Fibroblast of skin of right quadriceps (primary cell): ENCODE measurements around the gene DHTKD1.
A peak's percentile ranks its signal among the peaks of the same experiment; 100 is the strongest.
"Not testable (repeated sequence)": the region's sequence is repeated elsewhere in the genome, so short reads cannot be mapped to it uniquely, and the experiment has no call there.

Experiments used
- DNase-seq: peaks from one replicate; pipeline ENCODE4 v3.0.0-alpha.2; 2013

DHTKD1 gene

DNA sequence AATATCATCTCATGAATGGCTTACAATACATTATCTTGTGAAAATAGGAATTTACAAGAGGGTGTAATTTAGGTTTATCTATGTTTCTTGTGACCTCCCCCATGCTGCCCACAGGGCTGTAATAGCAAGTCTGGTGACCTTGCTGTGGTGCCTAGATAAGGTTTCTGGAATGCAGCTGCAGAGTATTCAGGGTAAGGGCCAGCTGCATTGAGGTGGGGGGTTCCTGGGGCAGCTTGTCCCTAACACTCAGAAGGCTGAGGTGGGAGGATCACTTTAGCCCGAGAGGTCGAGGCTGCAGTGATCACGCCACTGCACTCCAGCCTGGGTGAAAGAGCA is 5.3 kb upstream of the DHTKD1 start:
- no peak for DNase-seq

DNA sequence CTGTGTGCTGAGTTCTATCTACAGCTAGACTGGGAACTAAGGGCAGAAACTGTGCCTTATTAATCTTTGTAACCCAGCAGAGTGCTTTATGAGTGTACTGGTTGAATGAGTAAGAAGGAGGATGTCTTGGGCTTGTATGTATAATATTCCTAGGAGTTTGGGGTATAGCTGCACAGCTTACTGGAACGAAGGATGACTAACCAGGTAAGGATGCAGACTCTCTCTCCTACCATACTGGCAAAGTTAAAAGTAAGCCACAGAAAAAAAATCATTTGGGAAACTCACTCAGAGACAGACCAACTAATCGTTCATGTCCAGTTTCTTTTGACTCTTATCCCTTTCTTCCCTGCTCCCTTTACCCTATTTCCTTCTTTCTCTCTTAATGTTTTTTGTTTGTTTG is 1.4 kb upstream of the DHTKD1 start:
- peak; percentile 81 for DNase-seq

- not testable (repeated sequence) for DNase-seq
These were observed 2.7 kb downstream of the DHTKD1 start for GRCh38 chr10:12071441-12071840.

DNA sequence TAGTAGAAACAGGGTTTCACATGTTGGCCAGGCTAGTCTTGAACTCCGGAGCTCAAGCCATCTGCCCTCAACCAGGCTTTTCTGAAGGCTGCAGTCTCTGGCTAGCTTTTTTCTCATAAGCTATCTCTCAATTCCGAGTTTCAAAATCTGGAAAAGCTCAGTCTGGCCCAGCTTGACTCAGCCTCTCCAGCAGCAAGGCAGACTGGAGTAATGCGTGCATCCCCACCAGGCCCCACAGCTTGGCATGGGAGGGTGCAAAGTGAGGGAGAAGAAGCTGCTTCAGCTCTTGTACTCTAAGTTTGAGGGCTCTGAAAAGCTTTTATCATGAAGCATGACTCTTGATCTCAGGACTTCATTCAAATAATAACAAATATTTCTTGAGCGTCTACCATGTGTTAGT is 4.8 kb downstream of the DHTKD1 start:
- DNase-seq, result no peak

GRCh38 chr10:12077580-12078180 is 8.9 kb downstream of the DHTKD1 start:
- no peak for DNase-seq

GRCh38 chr10:12081470-12081869 is 12.7 kb downstream of the DHTKD1 start:
- no peak for DNase-seq

DNA sequence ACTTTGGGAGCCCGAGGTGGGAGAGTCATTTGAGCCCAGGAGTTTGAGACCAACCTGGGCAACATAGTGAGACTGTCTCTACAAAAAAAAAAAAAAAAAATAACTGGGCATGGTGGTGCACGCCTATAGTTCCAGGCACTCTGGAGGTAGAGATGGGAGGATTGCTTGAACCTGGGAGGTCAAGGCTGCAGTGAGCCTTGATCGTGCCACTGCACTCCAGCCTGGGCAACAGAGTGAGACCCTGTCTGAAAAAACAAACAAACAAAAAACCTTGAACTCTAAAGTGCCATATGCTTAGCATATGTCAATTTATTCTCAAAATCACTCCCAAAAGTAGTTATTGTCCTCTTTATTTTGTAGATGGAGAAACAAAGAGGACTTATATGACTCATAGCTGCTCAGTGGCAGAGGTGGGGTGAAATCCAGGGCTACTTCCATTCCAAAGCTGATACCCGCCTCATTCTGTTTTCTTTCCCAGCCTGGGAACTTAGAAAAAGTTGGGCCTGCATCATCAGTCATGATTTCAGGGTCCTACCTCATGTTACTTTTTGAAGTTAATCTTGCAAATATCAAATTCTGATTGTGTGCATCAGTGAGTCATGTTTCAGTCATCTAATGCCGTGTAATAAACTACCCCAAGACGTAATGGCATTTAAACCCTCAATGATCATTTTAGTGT is 13.3 kb downstream of the DHTKD1 start:
- DNase-seq, result peak; percentile 64

DNA sequence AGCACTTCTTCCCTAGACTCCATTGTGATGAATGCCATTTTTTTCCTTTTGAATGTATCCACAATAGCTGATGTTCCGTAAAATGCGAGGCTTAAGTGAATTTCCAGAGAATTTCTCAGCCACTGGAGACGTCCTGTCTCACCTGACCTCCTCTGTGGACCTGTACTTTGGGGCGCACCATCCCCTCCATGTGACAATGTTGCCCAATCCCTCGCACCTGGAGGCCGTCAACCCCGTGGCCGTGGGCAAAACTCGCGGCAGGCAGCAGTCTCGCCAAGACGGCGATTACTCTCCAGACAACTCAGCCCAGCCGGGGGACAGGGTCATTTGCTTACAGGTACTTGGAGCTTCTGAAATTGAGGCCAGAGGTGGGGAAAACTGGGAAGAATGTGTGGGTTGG is 20.2 kb downstream of the DHTKD1 start:
- no peak for DNase-seq

DNA sequence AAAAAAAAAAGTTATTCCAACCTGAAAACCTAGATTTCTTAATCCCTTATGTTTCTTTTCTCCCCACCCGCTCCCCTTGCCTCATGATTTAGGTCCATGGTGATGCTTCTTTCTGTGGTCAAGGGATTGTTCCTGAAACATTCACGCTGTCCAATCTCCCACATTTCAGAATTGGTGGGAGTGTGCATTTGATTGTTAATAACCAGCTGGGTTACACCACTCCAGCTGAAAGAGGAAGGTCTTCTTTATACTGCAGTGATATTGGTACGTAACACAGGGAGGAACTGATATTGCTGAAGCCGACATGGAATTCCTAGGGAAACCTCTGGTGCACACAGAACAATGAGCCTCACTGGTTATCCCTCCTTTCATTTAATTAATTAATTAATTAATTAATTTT is 22.7 kb downstream of the DHTKD1 start:
- no peak for DNase-seq

- not testable (repeated sequence) for DNase-seq
These were observed 28.6 kb downstream of the DHTKD1 start for GRCh38 chr10:12097361-12097760.

GRCh38 chr10:12097791-12098190 is 29.0 kb downstream of the DHTKD1 start:
- DNase-seq, result no peak

DNA sequence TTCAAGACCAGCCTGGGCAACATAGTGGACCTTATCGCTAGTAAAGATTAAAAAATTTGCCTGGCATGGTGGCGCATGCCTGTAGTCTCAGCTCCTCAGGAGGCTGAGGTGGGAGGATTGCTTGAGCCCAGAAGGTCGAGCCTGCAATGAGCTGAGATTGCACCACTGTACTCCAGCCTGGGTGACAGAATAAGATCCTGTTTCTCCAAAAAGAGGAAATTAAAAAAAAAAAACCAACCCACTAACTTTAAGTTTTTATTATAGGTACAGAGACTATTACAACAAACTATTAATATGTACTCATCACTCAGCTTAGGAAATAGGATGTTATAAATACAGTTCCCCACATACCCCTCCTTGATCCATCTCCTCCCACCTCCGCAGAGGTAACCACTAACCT is 30.2 kb downstream of the DHTKD1 start:
- no peak for DNase-seq

- DNase-seq, result no peak
These were observed 35.0 kb downstream of the DHTKD1 start for GRCh38 chr10:12103802-12104201.

- no peak for DNase-seq
These were observed 39.0 kb downstream of the DHTKD1 start for GRCh38 chr10:12107781-12108180.

DNA sequence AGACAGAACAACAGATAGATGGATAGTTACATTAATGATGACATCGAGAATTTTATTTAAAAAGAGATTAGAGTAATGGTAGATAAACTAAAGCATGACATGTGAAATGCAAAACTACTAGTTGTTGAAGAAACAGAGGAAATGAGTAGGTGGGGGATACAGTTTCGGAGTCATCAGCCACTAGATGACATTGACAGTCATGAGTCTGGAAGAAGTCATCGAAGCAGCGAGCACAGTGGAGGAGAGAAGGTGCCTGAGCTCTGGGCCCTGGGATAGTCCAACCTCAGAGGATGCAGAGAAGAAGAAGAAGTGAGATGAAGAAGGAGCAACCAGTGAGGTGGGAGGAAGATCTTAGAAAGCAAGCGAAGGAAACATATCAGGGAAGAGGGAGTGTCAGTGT is 40.5 kb downstream of the DHTKD1 start:
- DNase-seq, result no peak

GRCh38 chr10:12111528-12111927 is 42.8 kb downstream of the DHTKD1 start:
- no peak for DNase-seq

DNA sequence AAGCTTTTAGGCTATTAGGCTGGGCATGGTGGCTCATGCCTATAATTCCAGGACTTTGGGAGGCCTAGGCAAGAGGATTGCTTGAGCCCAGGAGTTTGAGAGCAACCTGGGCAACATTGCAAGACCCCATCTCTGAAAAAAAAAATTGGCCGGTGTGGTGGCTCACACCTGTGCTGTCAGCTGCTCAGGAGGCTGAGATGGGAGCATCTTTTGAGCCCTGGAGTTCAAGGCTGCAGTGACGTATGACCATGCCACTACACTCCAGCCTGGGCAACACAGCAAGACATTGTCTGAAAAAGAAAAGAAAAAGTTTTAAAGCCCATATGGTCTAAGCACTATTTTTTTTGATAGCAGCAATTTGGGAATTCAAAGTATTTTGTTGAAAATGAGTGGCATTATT is 44.9 kb downstream of the DHTKD1 start:
- no peak for DNase-seq

- DNase-seq, result no peak
These were observed 52.9 kb downstream of the DHTKD1 start for GRCh38 chr10:12121673-12122072.

DNA sequence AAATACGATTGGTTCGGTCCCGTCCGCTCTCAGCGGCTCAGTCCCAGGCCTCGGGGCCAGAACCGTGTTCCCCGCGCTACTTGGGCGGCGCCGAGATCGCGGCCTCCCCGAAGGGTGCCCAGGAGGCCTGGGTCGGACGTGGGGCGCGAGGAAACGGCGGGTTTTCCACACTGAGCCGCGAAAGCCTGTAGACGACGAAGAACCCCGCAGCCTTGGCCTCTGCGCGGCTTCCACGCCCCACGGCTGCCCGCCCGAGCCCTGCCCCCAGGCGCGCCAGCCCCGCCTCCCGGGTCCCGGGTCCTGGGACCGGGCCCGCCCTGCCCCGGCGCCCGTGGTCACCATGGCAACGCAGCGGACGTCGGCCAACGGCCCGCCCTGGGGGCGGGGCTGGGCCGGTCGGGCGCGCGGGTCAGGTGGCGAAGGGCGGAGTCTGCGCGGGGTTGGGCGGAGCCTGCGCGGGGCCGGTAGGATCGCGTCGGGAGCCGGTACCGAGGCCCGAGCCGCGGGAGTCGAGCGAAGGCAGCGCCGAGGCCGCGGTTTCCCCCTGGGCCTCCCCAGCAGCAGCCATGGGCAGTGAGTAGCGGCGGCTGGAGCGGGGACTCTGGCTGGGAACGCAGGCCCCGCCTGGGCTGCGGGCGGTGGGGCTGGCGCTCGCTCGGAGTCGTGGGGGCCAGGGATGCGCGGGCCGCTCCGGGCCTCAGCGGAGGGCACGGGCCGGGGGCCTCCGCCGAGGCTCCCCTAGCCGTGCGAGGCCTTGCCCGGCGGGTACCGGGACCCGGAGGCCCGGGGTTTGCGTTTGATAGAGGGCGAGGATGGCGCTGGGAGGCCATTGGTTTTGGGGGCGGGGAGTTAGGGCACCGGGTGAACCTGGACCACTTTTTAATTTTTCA is 60.7 kb downstream of the DHTKD1 start, which contains the start of gene SEC61A2:
Gene SEC61A2, plus strand, starts transcription at position 456 of the 890 bp plus-strand sequence. Its CDS starts 111 bp downstream, at position 567.
- DNase-seq, result peak; percentile 91

DNA sequence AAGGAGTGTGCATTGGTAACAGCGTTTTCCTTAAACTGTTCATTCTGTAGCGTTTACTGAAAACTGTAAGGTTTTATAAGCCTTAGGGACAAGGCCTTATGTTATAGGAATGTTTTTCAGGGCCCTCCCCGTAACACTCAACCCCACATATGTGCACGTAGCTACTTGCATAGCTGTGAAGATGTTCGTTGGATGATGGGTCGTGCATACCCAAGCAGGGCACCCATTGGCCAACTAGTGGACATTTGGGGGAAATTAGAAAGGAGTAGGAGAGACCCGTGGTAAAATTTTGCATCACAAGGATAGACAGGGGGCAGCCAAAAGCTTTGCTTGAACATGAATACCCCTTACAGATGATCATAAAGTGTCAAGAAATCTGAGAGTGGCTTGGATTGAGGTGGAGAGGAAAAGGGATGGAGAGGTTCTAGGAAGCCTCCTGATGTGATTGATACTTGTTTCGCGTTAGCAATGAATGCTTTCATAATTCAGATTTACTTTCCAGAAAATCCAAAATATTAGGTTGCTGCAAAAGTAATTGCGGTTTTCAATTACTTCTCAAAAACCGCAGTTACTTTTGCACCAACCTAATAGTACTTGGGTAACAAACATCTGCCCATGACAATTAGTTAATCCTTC is 61.6 kb downstream of the DHTKD1 start:
- peak; percentile 75 for DNase-seq

DNA sequence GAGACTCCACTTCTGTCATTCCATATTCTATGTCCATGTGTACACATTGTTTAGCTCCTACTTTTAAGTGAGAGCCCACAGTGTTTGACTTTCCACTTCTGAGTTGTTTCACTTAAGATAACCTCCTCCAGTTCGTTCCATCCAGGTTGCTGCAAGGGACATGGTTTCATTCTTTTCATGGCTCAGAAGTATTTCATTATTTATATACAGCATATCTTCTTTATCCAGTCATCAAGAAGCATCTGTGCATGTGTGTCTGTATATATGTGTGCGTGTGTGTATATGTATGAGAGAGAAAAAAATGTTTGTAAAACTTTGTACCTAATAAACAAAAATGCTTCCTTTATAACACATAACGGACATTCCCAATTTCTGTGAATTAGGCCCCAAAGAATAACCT is 66.9 kb downstream of the DHTKD1 start:
- no peak for DNase-seq

GRCh38 chr10:12140038-12140437 is 71.3 kb downstream of the DHTKD1 start:
- no peak for DNase-seq

DNA sequence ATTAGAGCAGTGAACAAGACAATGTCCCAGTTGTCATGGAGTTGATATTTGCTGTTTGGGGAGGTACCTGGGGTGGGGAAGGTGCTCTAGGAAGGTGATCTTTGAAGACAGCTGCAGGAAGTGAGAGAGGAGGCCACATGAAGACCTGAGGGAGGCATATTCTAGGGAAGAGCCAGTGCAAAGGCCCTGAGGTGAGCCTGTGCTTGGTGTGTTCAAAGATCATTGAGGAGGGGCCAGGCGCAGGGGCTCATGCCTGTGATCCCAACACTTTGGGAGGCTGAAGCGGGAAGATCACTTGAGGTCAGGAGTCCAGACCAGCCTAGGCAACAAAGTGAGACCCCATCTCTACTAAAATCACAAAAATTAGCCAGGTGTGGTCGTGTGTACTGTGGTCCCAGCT is 75.8 kb downstream of the DHTKD1 start:
- no peak for DNase-seq
